GM19324 (cell line): Measurements from ENCODE around the gene LHFPL2.

Experiments
- ATAC-seq: cut with Tn5 transposase; IDR thresholded peaks from one replicate; pipeline ENCODE4 v1.9.1; 2021; ENCODE audit warnings: mild to moderate bottlenecking, moderate library complexity; ENCODE audit not compliant: unreplicated experiment, low FRiP score

Gene LHFPL2

GRCh38 chr5:78644741-78645300 is 3.8 kb downstream of the LHFPL2 start:
- no peak for ATAC-seq

DNA sequence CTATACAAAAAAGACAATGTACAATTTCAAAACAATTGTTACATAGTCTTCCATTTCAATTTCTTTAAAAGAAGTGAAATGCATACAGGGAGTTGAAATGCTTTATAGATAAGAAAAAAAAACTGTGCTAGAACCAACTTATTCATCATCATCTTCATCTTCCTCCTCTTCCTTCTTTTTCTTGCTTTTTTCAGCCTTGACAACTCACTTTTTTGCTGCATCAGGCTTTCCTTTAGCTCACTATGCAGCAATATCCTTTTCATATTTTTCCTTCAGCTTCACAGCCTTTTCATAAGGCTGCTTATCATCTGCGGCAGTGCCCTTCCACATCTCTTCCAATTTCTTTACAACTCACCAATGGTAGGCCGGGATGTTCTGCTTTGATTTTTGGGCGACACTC is 4.4 kb downstream of the LHFPL2 start:
- ATAC-seq, result no peak

- ATAC-seq, result no peak
Observed at GRCh38 chr5:78642701-78643100, 5.9 kb downstream of the LHFPL2 start.

DNA sequence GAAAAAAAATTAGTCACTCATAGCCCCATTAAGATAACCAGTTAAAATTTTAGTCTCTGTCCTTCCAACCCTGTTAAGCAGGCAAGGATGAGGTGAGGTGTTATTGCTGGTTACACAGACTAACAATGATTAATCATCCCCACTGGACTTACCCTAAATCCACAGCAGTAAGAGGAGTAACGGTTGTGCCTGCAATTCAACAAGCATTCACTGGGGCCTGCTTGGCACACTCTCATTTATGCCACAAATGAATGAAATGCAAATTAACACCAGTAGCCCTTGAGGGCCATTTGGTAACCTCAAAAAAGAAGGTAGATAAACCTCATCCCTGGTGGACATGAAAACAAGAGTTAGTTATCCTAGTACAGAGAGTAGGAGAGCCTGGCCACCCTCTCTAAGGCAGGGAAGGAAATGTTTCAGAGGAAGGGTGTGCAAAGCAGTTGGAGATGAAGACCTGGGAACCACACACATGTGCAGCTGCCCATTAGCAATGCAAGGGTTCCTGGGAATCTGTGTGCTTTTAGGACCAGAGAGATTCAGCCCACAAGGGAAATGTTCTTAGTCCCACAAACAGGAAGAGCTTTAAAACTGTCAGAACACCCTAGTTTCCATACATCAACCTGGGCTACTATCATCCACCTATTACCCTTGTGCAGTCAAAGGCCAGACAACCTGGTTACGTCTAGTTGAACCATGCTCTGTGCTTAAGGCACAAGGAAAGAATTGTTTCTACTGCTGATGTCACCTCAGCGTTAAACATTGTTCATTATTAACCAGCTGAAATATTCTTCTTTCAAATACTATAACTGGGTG is 7.7 kb downstream of the LHFPL2 start:
- no peak for ATAC-seq

DNA sequence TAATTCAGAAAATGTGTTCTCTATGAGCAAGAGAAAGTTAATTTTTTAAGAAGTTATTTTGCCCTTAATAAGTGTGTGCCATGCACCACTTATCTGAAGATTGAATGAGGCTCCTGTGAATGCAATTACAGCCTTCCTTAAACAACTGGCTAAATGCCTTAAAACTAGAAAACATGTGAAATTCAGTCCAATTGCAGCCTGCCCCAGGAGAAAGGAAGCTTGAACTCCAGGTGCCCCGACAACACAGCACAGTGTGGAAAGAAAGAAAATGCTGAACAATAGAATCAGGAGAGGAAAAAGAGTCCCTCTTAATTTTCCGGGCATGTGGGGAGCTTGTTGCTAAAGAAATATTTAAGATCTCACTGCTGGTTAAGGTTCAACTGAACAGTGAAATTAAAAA is 8.8 kb downstream of the LHFPL2 start:
- ATAC-seq, result no peak

DNA sequence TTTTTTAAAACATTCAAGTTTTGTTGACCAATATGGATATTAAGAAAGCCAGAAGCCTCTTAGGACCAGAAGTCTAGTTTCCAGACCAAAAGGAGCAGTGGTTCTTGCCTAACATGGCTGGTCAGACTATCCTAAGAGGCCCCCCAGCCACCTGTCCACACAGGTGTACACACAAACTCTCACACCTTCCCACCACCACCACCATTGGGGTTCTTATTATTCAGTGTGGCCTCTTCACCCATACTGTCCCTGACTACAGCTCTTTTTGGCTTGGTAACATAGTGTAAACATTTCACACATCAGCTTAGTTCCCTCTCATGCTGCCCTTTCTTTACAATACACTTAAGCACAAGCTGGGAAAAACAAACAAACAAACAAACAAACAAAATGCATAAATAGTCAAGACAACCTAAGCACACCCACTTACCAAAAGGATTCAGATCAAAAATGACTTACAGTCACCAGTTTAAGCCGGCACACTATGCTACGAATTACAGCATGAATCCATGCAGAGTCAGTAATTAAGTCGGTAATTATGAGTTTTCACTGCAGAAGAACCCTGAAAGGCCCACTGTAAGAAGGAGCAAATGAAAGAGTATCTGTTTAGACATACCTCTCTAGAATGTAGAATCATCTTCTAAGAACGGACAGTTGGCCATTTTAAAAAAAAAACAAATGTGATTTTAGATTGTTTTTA is 9.5 kb downstream of the LHFPL2 start:
- ATAC-seq, result no peak

DNA sequence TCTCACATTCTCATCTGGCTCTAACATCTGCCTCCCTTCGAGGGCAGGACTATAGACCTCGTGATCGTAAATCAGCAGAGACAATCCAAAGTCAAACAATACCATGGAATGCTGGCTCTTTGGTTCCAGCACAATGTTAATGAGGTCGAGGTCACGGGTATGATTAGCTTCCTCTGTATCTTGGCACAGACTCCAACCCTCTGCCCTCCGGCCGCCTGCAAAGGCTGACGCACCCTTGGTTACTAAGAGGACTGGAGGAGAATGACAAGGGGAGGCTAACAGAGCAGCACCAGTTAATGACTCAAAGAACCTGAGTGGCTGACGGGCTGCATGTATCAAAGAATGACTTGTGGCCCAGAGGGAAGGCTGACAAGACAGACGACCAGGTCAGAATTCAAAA is 10.1 kb downstream of the LHFPL2 start:
- no peak for ATAC-seq

DNA sequence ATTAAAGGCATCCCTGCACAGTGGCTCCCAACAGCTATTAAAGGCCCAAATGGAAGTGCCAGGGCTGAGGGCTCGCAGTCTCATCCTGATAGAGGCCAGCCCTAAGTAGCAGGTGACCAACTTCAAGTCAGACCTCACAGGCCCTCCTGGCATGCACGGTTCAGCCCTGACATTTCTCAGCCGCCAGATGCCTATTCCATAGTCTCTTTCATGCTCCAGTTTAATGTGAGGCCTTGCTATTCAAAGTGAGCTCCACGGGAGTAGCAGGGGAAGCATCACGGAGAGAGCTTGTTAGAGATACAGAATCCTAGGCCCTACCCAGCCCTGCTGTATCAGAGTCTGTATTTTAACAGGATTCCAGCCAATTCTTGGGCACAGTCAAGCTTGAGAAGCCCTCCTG is 11.1 kb downstream of the LHFPL2 start:
- no peak for ATAC-seq

DNA sequence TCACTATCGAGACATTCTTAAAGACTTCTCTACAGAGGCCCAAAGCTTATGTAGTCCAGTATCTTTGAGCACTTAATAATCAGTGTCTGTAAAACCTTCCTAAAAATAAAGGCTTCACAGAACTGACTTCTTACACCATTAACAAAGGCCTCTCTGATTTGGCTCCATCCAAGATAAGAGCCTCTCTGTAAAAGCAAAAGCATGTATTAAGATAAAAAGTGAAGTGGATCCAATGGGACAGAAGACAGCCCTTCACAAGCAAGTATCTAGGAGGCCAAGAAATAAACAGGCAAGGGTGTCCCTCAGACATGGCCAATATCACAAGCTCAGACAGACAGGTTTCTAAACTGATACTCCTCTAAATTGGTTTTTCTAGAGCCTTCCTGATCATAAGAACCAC is 11.9 kb downstream of the LHFPL2 start:
- no peak for ATAC-seq

DNA sequence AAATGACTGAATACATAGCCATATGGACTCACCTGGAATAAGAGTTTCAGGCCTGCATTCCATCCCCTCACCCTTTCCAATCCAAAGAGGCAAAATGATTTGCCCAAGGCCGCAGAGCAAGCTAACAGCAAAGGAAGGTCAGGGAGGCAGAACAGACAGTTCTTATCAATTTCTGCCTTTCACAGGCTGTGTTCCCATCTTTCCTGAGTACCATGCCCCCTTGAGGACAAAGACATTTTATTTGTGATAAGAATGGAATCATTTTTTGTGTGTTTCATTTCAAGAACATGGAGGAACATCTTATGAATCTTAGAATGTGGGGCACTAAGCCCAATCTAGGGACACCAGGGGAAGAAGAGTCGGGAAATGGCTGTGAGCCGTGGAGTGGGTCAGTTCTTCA is 13.9 kb downstream of the LHFPL2 start:
- no peak for ATAC-seq

DNA sequence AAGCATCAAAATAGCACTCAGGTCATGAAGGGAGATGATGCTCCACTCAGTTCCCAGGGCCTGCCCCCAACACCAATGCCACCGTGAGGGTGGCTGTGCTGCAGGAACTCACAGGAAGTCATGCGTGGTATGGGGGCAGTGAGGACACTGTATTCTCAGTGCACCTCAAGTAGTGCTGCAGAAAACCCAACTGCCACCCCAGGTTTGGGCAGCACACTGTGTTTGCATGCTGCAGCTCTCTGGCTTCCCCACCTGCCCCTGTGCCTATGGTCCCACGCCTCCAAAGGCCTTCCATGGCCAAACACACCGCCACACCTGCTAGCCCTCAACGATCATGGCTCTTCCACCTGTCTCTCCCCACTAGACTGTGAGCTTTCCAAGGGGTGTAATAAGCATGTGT is 14.3 kb downstream of the LHFPL2 start:
- no peak for ATAC-seq

DNA sequence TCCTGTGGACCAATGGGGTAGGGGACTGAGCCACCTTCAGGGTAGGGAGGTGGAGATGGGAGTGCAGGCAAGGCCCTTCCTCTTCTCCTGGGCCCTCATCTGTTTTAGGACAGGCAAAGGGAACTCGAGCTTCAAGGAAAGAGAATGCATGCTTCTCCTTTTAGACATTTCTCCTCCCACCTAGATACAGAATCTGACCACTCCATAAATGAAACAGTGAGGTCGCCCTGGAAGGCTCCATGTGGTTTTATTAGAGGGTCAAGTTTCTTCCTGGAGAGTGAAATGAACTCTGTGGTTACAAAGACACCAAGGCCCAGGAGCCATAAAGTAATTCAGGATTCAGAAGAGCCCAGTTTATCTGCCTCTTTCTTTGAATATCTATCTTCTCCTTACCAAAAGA is 14.9 kb downstream of the LHFPL2 start:
- ATAC-seq, result no peak

- ATAC-seq, result no peak
Observed at GRCh38 chr5:78632467-78632866, 16.1 kb downstream of the LHFPL2 start.

GRCh38 chr5:78631931-78632330 is 16.6 kb downstream of the LHFPL2 start:
- ATAC-seq, result no peak

- ATAC-seq, result no peak
Observed at GRCh38 chr5:78630047-78630446, 18.5 kb downstream of the LHFPL2 start.

DNA sequence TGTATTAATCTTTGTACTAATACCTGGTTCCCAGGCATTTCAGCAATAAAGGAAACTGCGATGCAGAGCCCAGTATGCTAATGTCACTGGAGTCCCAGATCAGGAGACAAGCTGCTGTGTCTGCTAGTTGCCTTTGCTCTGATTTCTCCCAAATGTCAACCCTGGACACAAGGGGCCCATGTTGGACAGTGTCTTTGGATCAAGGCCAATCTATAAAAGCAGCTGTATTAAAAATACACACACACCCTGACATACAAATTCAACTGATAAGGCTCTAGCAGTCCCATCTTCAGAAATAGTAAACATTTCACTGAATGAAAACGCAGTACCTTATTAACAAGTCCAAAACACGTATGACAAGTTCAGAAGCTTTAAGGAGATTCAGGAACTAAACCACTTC is 18.9 kb downstream of the LHFPL2 start:
- ATAC-seq, result no peak

DNA sequence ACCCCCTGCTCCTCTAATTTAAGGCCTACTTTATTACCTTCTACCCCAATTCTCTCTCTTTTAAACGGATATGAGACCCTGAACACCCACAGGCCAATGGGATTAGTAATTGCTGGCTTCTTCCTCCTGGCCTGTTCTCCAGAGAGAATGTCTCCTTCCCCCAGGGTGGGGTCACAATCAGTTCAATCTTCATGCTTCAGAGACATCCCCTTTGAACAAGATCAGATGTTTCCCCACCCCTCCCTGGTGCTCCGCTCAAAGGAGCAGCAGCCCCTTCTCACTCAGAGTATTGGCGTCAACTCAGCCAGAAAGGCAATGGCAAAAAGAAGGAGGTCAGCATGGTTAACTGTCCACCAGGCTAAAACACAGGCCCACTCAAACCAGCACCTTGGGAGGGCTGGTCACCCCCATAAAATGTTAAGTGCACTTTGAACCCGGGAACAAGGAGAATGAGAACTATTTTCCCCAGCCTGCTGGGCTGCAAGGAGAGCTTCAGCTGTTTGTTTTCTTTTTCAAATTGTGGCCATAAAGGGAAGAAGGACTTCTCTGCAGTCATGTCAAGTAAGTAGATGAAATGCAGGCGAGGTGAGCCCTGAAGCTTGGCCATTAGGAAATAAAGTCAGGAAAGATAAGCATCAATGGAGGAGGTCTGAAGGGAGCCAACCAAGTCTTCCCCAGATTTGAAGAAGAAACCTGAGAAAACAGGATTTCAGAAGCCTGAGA is 20.1 kb downstream of the LHFPL2 start:
- ATAC-seq, result no peak

- no peak for ATAC-seq
Observed at GRCh38 chr5:78627766-78628165, 20.8 kb downstream of the LHFPL2 start.

DNA sequence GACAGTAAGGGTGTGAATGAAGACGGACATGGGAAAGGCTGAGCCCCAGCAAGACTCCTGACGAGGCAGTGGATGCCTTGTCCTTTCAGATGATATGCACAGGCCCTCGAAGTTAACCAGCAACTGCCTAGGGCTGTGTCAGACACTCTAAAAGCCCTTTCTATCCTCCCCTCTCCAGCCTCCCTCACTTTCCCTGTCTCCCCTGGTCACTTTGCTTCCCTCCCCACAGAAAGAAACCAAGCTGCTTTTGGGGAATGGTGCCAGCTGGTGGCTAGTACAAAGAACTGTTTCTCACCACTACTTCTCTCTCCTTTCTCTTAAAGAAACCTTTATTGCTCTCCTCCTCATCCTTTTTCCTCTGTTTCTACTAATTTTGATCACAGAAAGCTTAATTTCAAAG is 21.4 kb downstream of the LHFPL2 start:
- no peak for ATAC-seq

- no peak for ATAC-seq
Observed at GRCh38 chr5:78626009-78626571, 22.5 kb downstream of the LHFPL2 start.

- ATAC-seq, result no peak
Observed at GRCh38 chr5:78624992-78625391, 23.6 kb downstream of the LHFPL2 start.
